GM18502 (cell line): Measurements from ENCODE around the gene SYT15.

Experiments
- ATAC-seq: cut with Tn5 transposase; IDR thresholded peaks from one replicate; pipeline ENCODE4 v1.9.1; 2021; ENCODE audit warnings: mild to moderate bottlenecking; ENCODE audit not compliant: unreplicated experiment, poor library complexity

SYT15 gene

DNA sequence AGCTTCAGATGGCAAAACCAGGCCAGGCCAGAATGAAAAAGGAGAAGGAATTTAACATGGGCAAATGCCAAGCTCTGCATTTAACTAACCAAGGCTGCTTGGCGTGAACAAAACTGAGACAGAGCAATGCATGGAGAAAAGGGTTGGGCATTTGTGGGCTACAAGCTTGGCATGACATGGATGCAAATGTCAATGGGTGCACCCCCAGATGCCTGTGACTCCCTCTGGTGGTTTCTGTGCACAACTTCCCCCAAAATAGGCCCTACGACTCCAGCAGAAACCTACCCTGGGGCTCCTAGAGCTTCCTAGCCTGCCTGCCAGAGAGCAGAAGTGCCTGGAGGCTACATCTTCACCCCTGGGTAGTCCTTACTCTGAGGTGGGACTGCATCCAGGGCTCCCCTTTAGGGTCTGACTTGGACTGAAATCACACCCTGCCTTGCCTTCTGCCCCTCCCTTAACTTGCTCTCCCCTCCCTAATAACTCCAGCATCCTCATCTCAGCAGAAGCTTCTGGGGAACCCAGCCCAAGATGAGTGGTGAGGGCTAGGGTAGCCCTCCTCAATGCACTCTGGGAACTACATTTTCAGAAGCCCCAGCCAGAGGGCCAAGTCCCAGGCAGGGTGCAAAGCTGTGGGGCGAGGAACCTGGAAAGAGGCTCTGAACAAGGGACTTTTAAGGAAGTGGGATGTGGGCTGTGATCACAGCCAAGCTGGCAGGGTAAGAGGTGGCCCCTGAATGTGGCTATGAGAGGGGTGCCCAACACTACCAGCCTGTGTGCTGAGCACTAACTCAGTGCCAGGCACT is 33.7 kb upstream of the SYT15 start:
- no peak for ATAC-seq

DNA sequence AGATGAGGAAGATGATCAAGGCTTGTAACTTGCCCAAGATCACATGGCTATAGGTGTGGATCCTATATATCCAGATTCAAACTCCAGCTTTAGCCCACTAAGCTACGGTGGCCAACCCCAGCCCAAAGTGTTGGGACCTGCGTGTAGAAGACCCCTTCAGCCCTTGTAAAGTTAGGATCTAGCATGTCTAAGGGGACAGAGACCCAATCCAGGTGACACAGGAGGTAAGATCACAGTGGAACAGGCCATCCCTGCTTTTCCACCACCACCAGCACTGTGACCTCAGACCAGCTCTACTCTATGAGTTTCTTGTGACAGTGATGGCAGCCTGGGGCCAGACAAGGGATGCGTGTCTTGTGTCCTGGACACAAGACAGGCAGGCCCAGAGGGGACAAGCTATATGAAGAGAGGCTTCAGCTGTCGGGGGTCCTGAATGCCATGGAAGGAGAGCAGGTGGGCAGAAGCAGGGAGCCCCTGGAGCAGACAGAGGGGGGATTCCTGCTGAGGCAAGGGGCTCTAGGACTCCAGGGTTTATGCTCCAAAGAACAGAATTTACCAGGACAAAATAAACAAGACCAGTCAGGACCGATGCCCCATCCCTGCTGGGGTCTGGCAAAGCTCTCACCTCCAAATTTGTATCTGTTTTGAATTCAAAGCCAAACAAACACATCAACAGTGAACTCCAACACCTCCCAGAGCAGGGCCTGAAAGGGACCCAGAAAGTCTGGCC is 32.9 kb upstream of the SYT15 start:
- ATAC-seq, result no peak

DNA sequence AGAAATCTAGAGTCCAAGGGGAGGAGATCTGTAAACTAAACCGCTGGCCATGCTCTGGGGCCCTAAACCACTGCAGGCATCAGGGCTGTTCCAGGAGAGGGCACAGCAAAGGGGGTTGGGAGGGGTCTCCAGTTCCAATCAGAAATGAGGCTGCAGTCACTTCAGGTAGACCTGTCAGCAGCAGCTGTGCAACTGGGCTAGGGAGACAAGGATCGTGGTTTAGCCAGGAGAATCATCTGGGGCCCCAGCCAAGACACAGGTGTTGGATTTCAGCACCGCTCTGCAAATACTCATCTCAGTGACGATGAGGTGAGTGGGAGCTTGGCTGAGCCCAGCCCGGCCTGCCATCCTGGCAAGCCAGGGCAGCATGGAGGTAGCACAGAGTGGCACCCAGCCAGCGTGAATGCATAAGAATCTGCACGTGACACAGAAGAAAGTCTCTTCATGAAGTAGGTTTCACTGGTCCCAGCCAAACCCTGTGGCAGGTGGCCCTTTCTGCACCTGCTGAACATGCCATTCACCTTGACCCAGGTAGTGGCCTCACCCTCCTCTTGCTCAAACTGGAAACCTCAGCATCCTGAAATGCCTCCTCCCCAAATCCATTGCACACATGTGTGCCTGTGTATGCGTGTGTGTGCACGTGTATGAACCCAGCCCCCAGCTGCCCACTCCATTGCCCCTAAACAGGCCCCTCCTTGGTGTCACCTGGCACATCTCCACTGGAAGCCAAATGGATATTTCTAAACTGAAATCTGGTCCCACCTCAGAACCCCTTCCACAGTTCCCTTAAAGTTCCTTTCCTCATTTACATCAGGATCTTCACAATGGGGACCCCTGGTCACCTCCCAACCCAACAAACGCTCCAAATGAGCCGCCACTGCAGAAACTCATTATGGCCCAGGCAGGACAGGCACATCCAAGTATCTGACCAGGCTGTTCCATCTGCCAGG is 32.1 kb upstream of the SYT15 start:
- ATAC-seq, result no peak

DNA sequence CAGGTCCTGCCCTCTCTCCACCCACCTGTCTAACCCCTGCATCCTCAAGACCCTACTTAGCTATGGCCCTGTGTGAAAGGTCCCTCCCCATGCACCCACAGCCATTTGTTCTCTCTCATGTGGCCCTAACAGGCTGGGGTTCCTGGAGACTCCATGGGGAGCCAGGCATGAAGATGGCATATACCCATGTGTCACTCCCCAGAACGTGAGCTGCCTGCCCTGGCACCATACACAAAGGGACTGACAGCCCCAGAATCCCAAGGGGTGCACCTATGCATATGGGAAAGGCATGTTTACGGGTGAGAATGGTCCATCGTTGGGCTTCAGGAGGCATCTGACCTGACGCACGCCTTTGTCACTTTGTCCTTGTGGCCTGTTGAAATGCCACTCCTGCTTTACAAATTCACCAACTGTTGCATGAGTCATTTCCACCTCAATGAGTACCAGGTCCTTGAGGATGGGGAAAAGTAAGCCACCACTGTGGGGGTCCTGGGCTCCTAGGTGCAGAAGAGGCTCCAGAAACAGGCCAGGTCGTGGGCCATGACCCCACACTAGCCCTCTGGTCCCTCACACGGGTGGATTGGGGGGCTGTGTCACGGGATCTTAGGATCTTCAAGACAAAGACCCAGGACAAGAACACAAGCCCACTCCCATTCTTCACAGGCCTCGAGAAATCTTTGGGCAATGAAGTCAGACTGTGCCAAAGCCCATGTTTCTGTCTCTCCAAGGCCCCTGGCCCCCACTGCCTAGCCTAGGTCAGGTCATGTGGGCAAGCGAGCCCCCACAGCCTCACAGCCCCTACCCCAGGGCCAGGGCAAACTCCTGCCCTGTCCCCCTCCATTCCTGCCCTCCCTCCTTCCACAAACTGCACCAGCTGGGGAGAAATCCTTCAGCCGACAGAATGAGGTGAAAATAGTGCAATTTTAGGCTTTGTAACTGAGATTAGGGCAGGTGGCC is 31.1 kb upstream of the SYT15 start:
- ATAC-seq, result no peak

DNA sequence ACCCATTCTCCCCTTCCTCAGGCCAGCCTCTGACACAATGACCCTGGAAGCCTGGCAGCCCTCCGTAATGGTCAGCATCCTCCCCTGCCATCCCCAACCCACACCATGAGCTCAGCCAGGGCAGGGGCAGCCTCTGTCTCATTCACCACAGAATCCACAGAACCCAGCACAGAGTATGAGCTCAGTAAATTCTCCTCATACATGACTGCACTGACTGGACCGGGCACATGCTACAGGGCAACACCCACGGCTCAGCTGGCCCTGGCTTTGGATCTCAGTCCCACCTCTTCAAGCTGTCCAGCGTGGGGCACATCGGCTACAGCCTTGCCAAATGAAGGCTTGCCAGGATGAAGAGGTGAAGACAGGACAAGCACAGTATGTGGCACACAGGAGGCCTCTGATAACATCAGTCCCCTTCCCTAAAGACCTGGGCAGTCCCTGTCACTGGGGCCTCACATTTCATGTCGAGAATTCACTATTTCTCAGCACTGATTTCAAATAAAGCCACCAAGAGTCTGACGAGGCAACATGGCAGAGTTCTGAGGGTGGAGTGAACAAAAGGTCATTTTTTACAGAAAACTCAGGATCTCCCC is 30.3 kb upstream of the SYT15 start:
- ATAC-seq, result no peak

DNA sequence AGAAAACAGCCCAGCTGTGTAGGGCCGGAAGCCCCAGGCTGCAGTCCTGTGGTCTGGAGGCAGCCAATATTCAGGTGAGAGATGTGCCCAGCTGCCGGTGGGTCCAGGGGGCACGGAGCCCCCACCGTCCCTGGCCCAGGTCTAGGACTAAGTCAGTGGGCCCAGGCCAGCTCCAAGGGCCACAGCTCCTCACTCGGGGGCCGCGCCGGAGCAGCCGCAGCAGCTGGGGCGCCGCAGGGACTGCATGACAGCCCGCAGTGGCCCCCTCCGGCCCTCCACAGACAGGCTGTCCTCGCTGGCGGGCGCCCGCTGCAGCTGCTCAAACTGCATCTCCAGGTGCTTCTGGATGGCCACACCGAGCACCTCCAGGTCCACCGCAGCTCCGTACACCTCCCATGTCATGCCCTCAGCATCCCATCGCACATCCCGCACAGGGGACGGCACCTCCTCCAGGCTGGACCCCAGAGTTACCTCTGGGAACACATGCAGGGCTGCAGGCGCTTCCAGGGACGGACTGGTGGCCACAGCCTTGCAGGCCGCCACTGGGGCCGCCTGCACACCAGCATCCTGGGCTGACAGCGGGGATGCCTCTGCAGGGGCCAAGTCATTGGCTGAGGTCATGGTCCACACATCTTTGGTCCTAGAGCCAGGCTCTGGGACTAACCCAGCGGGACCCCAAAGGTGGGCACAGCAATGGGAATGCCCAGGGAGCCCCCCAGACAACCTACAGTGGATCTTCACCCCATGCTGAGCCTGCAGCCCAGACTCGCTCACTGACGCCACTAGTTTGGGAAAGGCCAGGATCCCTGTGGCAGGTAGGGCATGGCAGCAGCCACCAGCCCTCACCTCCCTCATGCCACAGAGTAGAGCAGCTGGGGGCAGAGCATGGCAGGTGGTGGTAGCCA is 29.5 kb upstream of the SYT15 start:
- no peak for ATAC-seq

DNA sequence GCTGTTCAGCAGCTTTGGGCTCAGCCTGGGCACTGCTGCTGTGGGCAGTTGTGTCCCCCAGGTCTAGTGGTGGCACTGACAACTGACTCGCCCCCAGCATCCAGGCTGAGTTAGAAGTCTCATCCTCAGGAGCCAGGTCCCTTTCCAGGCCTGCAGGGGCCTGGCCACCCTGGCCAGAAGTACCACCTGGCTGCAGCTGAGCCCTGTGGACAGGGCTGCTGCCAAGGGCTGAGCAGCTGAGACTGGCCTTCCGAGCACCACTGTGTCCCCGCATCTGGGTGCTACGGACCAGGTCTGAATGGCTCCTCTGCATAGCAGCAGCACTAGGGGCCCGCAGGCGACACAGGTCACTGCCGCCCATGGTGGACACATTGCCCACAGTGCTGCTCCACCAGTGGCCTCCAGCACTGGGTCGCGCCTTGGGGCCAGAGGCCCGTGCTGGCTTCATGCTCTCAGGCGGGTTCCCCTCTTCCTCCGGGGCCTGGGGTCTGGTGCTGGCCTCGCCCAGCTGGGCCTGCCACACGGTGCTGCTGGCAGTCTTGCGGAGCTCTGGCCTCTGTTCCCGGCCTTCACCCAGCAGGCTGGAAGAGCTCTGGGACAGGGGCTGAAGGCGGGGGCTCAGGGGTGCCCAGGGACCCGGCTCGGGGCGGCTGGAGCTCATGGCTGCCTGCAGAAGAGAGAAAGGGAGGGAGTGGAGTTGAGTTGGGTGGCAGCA is 28.7 kb upstream of the SYT15 start:
- no peak for ATAC-seq

DNA sequence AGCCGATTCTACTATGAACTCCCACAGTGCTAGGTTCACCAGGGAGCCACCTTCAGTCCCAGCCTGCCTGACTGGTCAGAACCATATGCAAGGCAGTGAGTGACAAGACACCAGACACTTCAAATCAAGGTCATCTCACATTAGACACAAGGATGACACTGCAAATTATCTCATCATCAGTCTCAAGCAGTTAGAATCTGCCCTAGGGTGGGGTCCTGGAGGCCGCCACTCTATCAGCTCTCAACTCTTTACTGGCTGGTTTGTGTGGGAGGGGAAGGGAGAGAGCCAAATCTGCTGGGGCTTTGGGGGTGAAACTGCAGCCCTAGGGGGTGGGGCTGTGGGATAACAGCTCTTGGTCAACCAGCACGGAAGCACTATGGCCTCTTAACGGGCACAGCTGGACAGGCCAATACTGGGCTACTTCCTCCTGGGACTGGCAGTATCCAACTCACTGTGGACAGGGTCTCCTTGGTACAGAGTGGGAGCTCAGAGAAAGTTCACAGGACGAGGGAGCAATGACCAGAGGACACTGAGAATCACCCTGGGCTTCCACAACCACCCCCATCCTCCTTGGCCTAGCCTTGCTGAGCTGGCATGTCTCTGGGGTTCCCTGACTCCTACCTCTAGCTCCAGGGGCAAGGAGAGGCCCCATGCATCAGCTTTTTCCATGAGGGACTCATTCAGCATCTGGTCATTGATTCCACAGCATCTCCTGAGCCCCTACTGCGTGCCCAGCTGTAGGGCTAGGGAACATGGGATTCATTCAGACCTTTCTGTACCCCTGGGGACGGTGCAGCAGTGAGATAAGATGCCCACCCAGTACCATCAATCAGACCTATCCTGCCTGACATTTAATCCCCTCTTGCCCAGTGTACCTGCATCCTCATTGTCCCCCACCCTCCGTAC is 27.9 kb upstream of the SYT15 start:
- no peak for ATAC-seq

DNA sequence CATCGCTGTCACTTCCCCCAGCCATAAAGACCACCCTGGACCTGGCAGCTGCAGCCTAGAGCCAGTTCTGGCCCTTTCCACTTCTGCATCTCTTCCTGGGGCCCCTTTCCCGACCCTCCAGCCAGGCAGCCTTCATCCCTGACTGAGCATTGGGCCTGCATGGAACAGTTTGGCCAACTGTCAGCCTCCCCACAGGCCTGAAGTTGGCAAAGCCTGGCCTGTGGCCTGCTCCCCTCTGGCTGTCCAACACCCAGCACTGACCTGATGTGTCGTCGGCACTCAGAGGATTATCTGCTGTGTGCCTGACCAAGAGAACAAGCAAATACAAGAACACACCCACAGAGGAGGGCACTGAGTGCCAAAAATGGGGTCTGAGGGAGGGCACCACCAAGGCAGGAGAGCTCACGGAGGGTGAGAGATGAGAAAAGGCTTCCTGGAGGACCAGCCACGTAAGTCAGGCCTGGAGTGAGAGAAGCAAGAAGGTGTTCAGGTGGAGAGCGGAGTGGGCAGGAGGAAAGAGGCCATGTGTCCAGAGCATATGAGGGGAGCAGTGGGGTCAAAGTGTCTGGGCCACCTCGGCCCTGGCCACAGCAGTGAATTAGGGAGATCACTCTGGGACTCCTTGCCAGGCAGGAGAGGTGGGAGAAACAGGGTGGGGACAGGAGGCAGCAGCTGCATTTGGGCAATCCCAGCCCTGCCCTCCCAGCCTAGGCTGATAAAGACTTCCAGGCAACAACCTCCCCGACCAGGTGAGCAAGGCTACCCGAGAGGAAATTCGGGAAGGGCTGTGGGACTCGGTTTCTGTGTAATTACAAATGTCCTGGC is 27.0 kb upstream of the SYT15 start:
- ATAC-seq, result no peak

DNA sequence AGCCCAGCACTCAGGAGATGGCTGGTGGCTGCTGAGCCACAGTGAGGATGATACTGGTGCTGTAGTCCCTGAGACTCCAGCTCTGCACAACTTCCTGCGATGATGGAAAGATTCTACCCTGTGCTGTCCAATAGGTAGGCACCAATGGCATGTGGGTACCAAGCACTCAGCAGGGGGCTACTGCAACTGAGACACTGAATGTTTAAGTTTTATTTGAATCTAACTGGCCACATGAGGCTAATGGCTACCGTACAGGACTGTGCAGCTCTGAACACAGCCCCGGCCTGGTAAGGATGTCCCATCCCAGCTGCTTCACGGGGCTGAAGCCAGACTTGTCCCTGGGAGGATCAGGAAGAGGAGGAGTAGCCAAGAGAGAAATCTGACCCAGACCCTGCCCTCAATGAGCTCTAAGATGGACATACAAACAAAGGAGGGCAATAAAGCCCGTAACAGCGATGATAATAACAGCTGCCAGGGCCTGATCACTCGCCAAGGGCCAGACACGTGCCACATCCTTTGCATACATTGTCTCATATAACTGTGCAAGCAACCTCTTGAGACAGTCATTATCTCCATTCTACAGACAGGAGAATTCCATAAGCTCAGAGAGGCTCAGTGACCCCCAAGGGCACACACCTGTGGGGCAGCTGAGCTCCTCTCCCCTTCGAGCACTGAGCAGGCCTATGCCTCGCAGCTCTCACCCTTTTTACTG is 26.2 kb upstream of the SYT15 start:
- no peak for ATAC-seq

DNA sequence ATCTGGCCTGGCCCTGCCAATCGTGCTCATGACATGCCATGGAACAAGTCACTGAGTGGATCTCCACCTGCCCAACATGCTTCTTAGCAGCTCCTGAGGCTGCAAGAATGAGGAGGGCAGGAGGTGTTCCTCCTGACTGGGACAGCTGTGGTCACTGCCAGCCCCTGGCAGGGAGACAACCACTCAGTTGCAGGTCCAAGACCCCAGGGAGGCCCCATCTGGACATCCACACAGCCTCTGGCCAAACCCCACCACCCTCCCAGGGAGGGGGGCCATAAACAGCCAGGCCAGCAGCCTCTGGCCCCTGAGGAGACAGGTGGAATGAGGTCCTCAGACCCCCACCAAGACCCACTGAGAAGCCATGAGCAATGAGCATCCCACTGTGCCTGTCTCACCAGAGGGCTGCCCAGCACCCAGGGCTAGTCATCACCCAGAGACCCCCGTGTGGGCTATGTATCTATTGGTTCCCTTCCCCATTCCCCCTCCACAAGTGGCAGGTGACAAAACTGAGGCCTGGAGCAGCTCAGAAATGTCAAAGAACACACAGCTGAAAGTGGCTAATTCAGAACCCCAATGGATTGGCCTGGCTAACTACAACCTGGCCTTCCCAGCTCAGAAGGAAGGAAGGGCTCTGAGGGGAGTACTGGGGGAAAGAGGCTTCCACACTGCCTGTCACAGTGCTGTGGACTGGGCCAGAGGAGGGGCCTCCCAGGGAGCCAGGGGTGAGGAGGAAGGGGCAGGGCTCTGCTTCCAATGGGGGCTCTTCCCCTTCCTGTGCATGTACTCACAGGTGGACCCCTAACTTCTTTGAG is 25.5 kb upstream of the SYT15 start:
- ATAC-seq, result no peak

DNA sequence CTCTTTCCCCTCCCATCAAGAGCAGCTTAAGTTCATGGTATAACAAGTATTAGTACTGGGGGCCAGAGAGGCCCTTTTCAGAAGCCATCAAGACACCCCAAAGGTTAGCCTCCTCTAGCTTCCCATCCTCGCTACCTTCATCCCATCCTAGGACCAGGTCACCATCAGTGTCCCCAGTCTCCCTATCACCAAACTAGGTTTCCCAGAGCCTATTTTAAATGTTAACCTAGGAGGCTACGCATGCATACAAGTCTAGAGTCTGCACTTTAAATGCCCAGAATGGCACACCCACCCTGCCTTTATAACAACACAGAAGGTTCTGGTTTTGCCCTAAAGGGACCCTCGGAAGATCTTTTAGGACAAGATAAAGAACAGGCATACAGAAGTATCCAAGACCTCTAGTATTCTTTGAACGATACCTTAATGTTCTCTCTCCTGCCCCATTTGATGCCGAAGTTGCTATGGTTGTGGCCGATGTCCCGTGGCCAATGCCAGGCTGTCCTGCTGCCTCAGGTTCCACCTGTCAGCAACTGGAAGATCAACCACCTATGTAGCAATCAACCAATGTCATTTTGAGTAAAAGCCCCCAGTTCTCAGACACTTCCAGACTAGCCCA is 24.7 kb upstream of the SYT15 start:
- ATAC-seq, result no peak

DNA sequence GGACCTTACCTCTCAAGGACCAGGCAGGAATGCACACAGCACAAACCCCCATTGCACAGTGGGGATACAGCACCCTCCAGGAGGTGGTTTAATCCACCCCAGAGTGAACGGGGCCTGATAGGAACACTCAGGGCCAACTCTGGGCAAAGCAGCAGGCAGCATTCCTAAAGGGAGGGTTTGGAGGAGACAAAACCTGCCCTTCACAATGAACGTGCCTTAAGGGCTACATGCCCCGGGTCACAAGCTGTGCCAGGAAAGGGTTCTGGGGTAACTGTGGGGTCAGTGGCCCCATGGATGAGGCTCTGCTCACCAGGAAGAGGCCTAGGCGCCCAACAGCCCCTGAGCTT is 23.6 kb upstream of the SYT15 start:
- ATAC-seq, result no peak
